ENCODE data around the gene SMAD3. TPM values are rescaled to one million over a fixed set of nuclear protein-coding genes. Genes with fewer than 3 reads are reported as not detected.

The SMAD3 gene
- total RNA-seq, 1 experiment from 2014 or later: 89.2 TPM

DNA sequence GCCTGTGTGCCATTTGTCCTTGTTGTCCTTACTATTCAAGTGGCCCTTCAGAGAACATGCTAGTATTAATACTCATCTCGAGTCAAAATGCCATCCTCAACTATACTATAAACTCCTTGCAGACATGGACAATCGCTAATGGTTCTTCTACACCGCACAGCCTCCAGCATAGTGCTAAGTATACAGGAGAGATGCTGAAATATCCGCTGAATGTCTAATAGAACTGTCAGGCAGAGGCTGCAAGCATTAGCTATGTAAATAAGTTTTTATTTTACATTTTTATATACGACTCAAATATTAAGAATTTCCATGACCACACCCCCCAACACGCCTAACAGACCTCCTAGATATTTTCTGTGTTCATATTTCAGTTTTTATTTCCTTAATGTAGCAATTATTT, 149.7 kb downstream of the SMAD3 start:
- ChIA-PET POLR2A (no interaction called here), CTCF (no interaction called here), RAD21 (ENCODE audit: low non-redundant PET in 1 of 2, low total read pairs in 2 of 2, uncharacterized antibody in 2 of 2, unreplicated experiment in 2 of 2) (no interaction called here)
- no peaks in the 10 kb centered on the region for H3K36me3 ChIP-seq (ENCODE audit: control insufficient read depth in 1 of 2, insufficient read depth in 2 of 2, low read length in 2 of 2)
- BruUV-seq (replicated peaks): no TSS peak
- ATAC-seq (no peak), DNase-seq (ENCODE audit: low read depth, low spot score) (no peak)
- no peak overlapping the region for H2AFZ ChIP-seq (ENCODE audit: low read depth, low read length, poor library complexity, severe bottlenecking)
- H3K27ac ChIP-seq (ENCODE audit: low read depth, low read length): no peak overlapping the region
- H3K27me3 ChIP-seq (ENCODE audit: insufficient read depth, low read length): no peaks in the 10 kb centered on the region
- no peak overlapping the region for H3K4me3 ChIP-seq (replicated peaks in 1 of 2; ENCODE audit: low read depth in 1 of 2, low read length in 2 of 2)
- no peak for TF ChIP-seq EGR1 (IDR thresholded peaks at IDR 0.05; ENCODE audit: low read depth)
- TF ChIP-seq ZNF274 (IDR thresholded peaks at IDR 0.05; ENCODE audit: low read depth, low read length): no peak
- no peaks in the 10 kb centered on the region for H3K9me3 ChIP-seq (ENCODE audit: control insufficient read depth in 1 of 2, insufficient read depth in 1 of 2, low read depth in 1 of 2, low read length in 2 of 2)
- no peak overlapping the region for H3K4me2 ChIP-seq (ENCODE audit: low read length)
- no peak overlapping the region for H3K9ac ChIP-seq (ENCODE audit: low read length)
- no peaks in the 10 kb centered on the region for H3K9me2 ChIP-seq (ENCODE audit: insufficient read depth)
- intact Hi-C loops (cut with micrococcal nuclease): no loop called here
- H4K20me1 ChIP-seq (ENCODE audit: insufficient read depth): no peaks in the 10 kb centered on the region
- H3K79me2 ChIP-seq (ENCODE audit: insufficient read depth, low read length): peaks cover 6% of the 10 kb centered on the region
- H3K4me1 ChIP-seq (ENCODE audit: control insufficient read depth in 1 of 2, insufficient read depth in 2 of 2, low read length in 2 of 2): no peaks in the 10 kb centered on the region

DNA sequence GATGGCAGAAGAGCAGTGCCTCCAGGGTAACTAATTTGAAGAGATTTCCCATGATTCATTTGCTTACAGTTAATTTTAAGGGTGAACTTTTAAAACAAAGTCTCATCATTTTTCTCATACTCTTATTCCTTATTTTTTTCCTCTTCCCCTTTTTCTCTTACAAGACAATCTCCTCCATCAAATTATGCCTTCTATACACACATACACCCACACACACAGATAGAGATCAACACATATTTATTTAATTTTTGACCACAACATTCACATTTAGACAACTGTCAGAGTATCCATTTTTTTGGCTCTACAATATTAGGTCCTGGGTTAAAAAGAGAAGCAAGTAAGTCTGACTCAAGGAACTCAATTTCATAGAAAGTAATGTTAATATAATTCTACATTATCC, 151.5 kb downstream of the SMAD3 start:
- no TSS peak for BruUV-seq (replicated peaks)
- H2AFZ ChIP-seq (ENCODE audit: low read depth, low read length, poor library complexity, severe bottlenecking): no peak overlapping the region
- POLR2A ChIA-PET: no interaction called here
- RAD21 ChIA-PET (ENCODE audit: low non-redundant PET in 1 of 2, low total read pairs in 2 of 2, uncharacterized antibody in 2 of 2, unreplicated experiment in 2 of 2): no interaction called here
- H3K79me2 ChIP-seq (ENCODE audit: insufficient read depth, low read length): peaks cover 6% of the 10 kb centered on the region
- no peaks in the 10 kb centered on the region for H3K27me3 ChIP-seq (ENCODE audit: insufficient read depth, low read length)
- no peaks in the 10 kb centered on the region for H3K9me3 ChIP-seq (ENCODE audit: control insufficient read depth in 1 of 2, insufficient read depth in 1 of 2, low read depth in 1 of 2, low read length in 2 of 2)
- H3K9me2 ChIP-seq (ENCODE audit: insufficient read depth): no peaks in the 10 kb centered on the region
- ATAC-seq: no peak
- no peaks in the 10 kb centered on the region; a peak in 1 of 4 replicates for H3K36me3 ChIP-seq (ENCODE audit: control insufficient read depth in 1 of 2, insufficient read depth in 2 of 2, low read length in 2 of 2)
- no peak overlapping the region for H3K4me3 ChIP-seq (replicated peaks in 1 of 2; ENCODE audit: low read depth in 1 of 2, low read length in 2 of 2)
- TF ChIP-seq EGR1 (IDR thresholded peaks at IDR 0.05; ENCODE audit: low read depth) (no peak), RAD21 (IDR thresholded peaks at IDR 0.05; ENCODE audit: low read depth) (no peak), SIN3A (IDR thresholded peaks at IDR 0.05; ENCODE audit: low read depth) (no peak), REST (IDR thresholded peaks at IDR 0.05; ENCODE audit: low read depth) (no peak), SP1 (IDR thresholded peaks at IDR 0.05; ENCODE audit: low read depth) (no peak), CBX3 (IDR thresholded peaks at IDR 0.05; ENCODE audit: low read depth) (no peak), ZNF274 (IDR thresholded peaks at IDR 0.05; ENCODE audit: low read depth, low read length) (no peak)
- no peak overlapping the region for H3K4me2 ChIP-seq (ENCODE audit: low read length)
- intact Hi-C loops (cut with micrococcal nuclease): no loop called here
- H3K27ac ChIP-seq (ENCODE audit: low read depth, low read length): no peak overlapping the region
- H3K4me1 ChIP-seq (ENCODE audit: control insufficient read depth in 1 of 2, insufficient read depth in 2 of 2, low read length in 2 of 2): no peaks in the 10 kb centered on the region
- DNase-seq (ENCODE audit: low read depth, low spot score): no peak
- no peaks in the 10 kb centered on the region for H4K20me1 ChIP-seq (ENCODE audit: insufficient read depth)
- CTCF ChIA-PET: no interaction called here
- H3K9ac ChIP-seq (ENCODE audit: low read length): no peak overlapping the region
